HG02973 (cell line): ENCODE measurements around the gene TDRD9.

Experiments
- ATAC-seq: cut with Tn5 transposase; IDR thresholded peaks from one replicate; pipeline ENCODE4 v1.9.1; 2021; ENCODE audit warnings: moderate library complexity; ENCODE audit not compliant: unreplicated experiment

The TDRD9 gene

GRCh38 chr14:104062281-104062680 is 134.0 kb downstream of the TDRD9 start:
- no peak for ATAC-seq

DNA sequence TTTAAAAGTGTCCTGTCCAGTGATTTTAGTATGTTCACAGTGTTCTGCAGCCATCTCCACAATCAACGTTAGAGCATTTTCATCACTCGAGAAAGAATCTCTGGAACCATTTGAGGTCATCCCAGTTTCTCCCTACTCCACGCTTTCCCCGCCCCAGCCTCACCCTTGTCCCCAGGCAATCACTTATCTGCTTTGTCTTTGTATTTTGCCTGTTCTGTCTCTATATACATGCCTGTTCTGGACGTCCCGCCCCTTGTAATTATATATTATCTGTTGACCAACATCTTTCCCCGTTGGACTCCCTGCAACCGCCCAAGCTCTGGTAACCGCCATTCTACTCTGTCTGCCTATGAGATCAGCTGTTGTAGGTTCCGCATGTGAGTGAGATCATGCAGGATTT is 135.7 kb downstream of the TDRD9 start:
- no peak for ATAC-seq

- no peak for ATAC-seq
Measured at GRCh38 chr14:104066279-104066678, 138.0 kb downstream of the TDRD9 start.

DNA sequence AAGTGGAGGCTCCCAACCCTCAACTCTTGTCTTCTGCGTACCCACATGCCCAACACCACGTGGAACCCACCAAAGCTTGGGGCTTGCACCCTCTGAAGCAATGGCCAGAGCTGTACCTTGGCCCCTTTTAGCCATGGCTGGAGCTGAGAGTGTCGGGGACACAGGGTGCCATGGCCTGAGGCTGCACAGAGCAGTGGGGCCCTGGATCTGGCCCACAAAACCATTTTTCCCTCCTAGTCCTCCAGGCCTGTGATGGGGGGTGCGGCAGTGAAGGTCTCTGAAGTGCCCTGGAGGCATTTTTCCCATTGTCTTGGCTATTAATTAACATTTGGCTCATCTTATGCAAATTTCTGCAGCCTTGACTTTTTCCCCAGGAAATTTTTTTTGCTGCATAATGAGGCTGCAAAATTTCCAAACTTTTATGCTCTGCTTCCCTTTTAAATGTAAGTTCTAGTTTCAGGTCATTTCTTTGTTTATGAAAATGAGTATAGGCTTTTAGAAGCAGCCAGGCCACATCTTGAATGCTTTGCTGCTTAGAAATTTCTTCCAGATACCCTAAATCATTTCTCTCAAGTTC is 138.6 kb downstream of the TDRD9 start:
- no peak for ATAC-seq

DNA sequence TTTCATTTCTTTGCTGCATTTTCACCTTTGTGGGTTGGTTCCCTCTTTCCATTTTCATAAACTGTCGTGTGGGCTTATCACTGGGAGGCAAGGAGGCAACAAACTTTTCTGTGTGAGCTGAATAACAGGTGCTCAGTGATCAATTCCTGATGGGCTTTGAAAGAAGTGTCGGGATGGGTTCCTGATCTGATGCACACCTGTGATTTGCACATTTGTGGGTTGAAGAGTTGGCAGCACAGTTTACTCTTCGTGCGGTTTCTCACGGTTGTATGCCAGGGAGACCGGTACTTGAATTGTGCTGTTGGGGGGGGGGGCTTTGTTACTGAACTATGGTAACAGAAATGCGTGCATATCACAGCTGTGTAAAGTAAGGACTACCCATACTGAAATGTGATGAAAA is 141.3 kb downstream of the TDRD9 start:
- no peak for ATAC-seq

DNA sequence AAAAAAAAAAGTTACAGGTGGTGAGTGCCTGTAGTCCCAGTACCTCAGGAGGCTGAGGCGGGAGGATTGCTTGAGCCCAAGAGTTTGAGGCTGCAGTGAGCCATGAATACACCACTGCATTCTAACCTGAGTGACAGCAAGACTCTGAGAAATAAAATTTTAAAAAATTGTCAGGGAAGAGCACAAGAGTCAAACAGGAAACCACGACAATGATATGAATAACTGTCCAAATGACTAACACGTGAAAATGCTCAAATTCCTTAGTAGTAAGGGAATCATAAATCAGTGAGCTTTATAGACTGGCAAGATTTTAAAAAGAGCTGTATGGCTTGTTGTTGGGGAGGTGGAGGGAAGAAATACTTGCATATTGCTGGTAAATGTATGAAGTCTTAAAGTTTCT is 144.3 kb downstream of the TDRD9 start:
- no peak for ATAC-seq

DNA sequence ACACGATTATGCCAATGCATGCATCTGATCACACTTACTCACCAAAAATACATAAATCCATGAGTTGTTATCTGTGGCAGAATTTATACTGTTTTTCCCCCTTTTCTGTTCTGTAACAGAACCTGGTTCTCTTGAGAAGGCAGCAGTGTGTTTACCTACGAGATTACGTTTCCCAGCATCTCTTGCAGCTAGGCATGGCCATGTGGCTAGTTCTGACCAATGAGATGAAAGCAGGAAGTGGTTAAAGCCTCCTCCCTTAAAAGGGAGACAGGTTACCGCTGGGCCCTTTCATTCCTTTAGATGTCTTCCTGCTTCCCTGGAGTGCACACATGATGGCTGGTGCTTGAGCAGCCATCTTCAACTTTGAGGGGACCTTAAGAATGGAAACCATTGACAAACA is 145.5 kb downstream of the TDRD9 start:
- ATAC-seq, result no peak

DNA sequence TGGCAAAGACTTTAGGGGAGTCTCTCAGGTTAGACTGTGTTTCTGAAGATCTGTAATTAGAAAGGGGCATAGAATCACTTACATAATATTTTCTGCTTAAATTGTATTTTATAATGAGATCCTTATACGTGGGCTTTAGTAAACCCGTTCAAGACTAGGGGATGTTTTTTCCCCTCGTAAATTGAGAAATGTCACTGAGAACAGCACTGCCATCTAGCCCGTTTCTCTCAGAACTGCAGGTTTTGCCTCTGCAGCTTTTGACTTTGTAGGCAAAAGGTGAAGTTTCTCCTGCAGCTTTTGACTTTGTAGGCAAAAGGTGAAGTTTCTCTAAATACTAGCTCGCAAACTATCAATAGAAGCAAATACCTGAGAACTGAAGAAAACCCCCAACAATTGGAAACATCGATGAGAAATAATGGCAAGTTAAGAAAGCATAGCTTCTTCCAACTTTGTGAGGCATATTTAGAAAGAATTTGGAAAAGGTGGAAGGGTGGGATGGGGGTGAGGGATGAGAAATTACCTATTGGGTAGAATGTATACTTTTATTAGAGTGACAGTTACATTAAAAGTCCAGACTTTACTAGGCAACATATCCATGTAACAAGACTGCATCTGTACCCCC is 147.4 kb downstream of the TDRD9 start:
- no peak for ATAC-seq

DNA sequence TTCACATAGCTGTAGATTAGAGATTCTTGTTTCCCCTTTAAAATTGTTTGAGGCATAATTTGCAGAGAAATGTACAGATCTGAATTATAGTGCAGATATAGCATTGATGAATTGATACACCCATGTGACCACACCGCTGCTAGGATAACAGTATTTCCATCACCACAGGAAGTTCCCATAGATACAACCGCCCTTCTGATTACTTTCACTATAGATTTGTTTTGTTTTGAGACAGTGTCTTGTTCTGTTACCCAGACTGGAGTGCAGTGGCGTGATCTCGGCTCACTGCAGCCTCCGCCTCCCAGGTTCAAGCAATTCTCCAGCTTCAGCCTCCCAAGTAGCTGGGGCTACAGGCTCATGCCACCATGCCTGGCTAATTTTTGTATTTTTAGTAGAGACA is 148.5 kb downstream of the TDRD9 start:
- ATAC-seq, result no peak

- peak; percentile 90 for ATAC-seq
Measured at GRCh38 chr14:104078031-104078455, 149.8 kb downstream of the TDRD9 start.

DNA sequence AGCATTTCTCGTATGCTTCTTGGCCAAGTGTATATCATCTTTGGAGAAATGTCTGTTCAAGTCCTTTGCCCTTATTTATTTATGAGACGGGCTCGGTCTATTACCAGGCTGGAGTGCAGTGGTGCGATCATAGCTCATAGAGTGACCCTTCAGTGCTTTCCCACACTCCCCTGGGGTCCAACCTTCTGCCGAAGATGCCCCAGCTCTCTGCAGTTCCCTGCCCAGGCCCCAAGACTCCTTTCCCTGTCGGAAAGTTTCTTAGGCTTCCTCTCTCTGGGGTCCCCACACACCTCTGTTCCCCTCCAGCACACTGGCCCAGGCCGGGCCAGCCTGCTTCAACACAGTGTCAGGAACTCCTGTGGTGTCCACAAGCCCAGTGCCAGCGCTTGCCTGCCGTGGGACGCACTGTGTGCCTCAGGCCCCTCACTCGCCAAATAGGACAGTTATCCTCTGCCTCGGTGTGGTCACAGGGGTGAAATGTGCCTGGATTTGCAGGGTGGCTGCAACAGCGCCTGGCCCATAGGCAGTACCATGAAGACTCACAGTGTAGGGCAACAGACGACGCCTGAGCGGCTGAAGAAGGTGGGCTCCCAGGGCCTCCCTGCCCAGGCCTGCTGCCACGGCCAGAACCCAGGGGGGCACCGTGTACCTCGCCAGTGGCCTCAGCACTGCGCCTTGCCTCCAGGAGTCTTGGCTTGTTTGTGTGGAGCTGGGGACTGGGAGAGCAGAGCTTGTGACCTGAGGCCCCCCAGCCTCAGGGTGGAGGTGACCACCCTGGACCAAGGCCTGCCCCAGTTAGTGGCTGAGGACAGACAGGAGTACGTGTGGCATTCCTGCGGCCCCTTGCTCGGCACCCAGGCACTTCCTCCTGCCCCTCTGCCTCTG is 152.4 kb downstream of the TDRD9 start:
- no peak for ATAC-seq

- no peak for ATAC-seq
Measured at GRCh38 chr14:104081261-104081835, 153.1 kb downstream of the TDRD9 start.

- no peak for ATAC-seq
Measured at GRCh38 chr14:104081951-104082464, 153.8 kb downstream of the TDRD9 start.

- ATAC-seq, result no peak
Measured at GRCh38 chr14:104082807-104083206, 154.6 kb downstream of the TDRD9 start.

DNA sequence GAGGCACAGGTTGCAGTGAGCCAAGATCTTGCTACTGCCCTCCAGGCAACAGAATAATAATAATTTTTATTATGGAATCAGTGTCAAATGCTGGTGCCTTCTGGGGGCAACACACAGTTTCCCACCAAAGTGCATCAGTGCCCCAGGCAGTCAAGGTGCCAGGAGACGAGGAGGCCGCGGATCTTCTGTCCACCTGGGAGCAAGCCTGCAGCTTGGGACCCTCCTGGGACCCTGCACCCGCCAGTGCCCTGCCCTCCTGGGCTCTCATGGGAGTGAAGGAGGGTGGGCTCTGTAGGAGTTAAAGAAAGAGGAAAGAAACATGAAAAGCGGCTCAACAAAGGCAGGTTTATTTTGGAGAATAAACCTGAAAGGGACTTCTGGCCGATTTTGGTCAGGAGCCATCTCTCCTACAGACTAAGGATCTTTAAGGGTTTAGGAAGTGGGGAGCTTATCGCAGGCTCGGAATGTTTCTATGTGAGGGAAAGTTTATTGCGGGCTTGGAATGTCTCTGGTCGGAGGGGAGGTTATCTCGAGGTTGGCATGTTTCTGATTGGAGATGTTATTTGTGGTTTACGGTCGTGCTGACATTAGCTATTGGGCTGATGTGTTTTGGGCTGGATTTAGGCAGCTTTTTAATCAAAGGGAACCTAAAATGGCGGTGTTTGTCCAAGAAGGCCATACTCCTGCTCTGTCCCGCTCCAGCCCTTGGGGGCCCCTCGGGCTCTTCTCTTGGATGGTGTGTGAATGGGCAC is 156.2 kb downstream of the TDRD9 start:
- ATAC-seq, result no peak

DNA sequence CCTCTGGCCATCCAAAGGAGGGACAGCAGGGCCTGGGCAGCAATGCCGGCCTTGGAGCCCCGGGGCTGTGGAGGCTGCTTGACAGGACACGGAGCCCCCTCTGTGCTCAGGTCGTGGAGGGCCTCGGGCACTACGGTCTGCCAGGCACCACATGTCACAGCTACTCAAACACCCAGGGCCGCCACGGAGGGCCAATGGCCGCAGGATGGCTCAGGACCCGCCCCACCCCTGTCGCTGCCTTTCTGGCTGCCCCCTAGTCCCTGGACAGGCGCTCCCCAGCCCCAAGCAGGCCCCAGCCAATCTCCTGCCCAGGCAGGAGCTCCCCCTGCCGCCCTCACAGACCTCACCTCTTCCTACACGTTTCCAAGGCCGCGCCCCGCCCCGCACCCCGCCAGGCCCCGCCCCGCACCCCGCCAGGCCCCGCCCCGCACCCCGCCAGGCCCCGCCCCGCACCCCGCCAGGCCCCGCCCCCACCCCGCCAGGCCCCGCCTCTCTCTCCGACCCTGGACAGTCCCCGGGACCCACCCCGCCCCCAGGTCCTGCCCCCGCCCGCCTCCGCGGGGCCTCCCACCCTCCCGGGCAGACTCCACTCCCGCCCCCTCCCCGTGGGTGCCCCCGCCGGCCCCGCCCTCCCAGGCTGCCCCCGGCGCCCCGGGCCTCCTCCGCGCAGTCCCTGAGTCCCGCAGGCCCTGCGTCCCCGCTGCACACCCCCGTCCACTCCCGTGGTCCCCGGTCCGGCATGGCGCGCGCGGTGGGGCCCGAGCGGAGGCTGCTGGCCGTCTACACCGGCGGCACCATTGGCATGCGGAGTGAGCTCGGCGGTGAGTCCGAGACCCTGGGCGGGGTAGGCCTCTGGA is 157.0 kb downstream of the TDRD9 start, which contains the start of gene ASPG:
ASPG (plus strand) TSS at position 669 of the 857 bp plus-strand sequence; CDS start at position 740, 71 bp downstream.
- no peak for ATAC-seq

DNA sequence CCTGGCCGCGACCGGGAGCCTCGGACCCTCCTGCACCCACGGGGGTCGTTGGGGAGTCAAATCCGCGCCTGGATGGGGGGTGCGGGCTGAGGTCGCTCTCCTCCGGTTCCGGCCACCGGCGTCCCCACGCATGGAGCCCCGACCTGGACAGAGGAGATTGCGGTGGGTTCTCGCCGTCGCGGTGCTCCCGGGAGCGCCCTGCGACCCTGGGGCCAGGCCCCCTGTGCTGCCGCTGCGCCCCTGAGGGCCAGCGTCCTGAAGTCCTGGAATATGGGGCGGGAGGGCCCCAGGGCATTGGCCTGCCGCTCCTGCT is 157.6 kb downstream of the TDRD9 start:
- ATAC-seq, result no peak

- ATAC-seq, result no peak
Measured at GRCh38 chr14:104086210-104086660, 158.0 kb downstream of the TDRD9 start.

- ATAC-seq, result no peak
Measured at GRCh38 chr14:104086661-104087461, 158.6 kb downstream of the TDRD9 start.
